Heart left ventricle (tissue), 16 donors: ENCODE measurements around the gene B4GALT2. TPM values are rescaled to one million over a fixed set of nuclear protein-coding genes. Genes with fewer than 3 reads are reported as not detected.
A peak's percentile ranks its signal among the peaks of the same experiment; 100 is the strongest.

ENCODE experiments used
- ATAC-seq, 4 donors: fragments of 200-7000 bp; cut with Tn5 transposase; one replicate each; pipeline ENCODE4 v1.9.1; 2020 to 2022; ENCODE audit warnings: moderate library complexity in 4 of 4, mild to moderate bottlenecking in 3 of 4, moderate number of reproducible peaks in 1 of 4
- DNase-seq, 5 donors: peaks; one replicate each; pipeline ENCODE4 v3.0.0-alpha.2; 2020
- H3K27ac ChIP-seq, 12 donors: fragments of 200-600 bp; sonication (generic) in 4 of 12; one replicate each; pipeline versions ENCODE4 v1.5.0 to v1.8.0; 2016 to 2022; ENCODE audit warnings: mild to moderate bottlenecking in 2 of 12
- H3K27me3 ChIP-seq, 9 donors: fragments of 200-600 bp; sonication (generic) in 2 of 9; one replicate each; pipeline versions ENCODE4 v1.5.1 to v1.8.0; 2016 to 2022; ENCODE audit warnings: mild to moderate bottlenecking in 3 of 9
- H3K36me3 ChIP-seq, 9 donors: fragments of 200-600 bp; sonication (generic) in 2 of 9; one replicate each; pipeline versions ENCODE4 v1.5.0 to v1.8.0; 2018 to 2022; ENCODE audit warnings: mild to moderate bottlenecking in 2 of 9
- H3K4me1 ChIP-seq, 12 donors: fragments of 200-600 bp; sonication (generic) in 4 of 12; one replicate each; pipeline versions ENCODE4 v1.5.0 to v1.8.0; 2016 to 2022; ENCODE audit warnings: mild to moderate bottlenecking in 3 of 12
- H3K4me3 ChIP-seq, 12 donors: fragments of 200-600 bp; sonication (generic) in 4 of 12; one replicate each; pipeline versions ENCODE4 v1.5.0 to v1.8.0; 2017 to 2022; ENCODE audit warnings: mild to moderate bottlenecking in 9 of 12, moderate library complexity in 4 of 12
- H3K9me3 ChIP-seq, 12 donors: fragments of 200-600 bp; sonication (generic) in 4 of 12; one replicate each; pipeline versions ENCODE4 v1.5.0 to v1.8.0; 2016 to 2022; ENCODE audit warnings: mild to moderate bottlenecking in 1 of 12
- CTCF ChIP-seq, 12 donors: fragments of 200-600 bp; sonication (generic) in 4 of 12; IDR thresholded peaks; one replicate each; pipeline versions ENCODE4 v1.5.0 to v1.8.0; 2018 to 2022; ENCODE audit warnings: antibody characterized with exemption in 12 of 12, mild to moderate bottlenecking in 5 of 12
- POLR2A ChIP-seq, 2 donors: fragments of 450-650 bp; IDR thresholded peaks; one replicate each; pipeline ENCODE4 v1.6.1; 2017; ENCODE audit warnings: antibody characterized with exemption in 2 of 2, mild to moderate bottlenecking in 2 of 2, moderate library complexity in 2 of 2
- WGBS, 4 donors: extraction: QIAGEN DNeasy Blood & Tissue Kit in 2 of 4; methylation state at CpG; one replicate each; pipeline versions ENCODE4 v1.1.5 to v1.1.7; 2013 to 2018; 5-methylcytosine and 5-hydroxymethylcytosine counted together
- intact Hi-C, 10 donors: fragments of 100-400 bp; cut with DNase I; formaldehyde crosslinking; loops; one replicate each; pipeline versions ENCODE4 v1.11.1 to v1.14.2; 2022
- polyA plus RNA-seq, 2 donors: library from polyadenylated mRNA; stranded (reverse); fragments of 200-250 nt; gene quantifications; one replicate each; pipeline ENCODE4 v1.2.3, GENCODE V29; 2013
- total RNA-seq, 9 donors: library from RNA; depleted of rRNA in 2 of 9; stranded (reverse); fragments of >200 nt in 2 of 9; fragmentation: NEBNext Ultra II Directional in 3 of 9; extraction: Animal tissue kit (Norgen Biotek cat#: 25700) in 3 of 9; gene quantifications; one replicate each; pipeline versions ENCODE4 v1.1.0 to v1.2.4, GENCODE V29; 2016 to 2023
- donor health status: ischemic (EF 13 %, LVEDD 7.1; RV severe dilation, severe dysfunction).
- donor health status: healthy with polysubstance abuse.
- donor health status: DM: no; HTN: yes; CAD: no.
- donor health status: DM: no; HTN: no; CAD: no.
- donor health status: ischemic (EF 25% LVEDD 6.9; RV normal size, moderate dysfunction).
- donor health status: ischemic (EF 25% LVEDD 5.7; RV mildly dilated, moderate dysfunction).
- donor health status: healthy.
- donor health status: DM: yes; HTN: yes; CAD: no.
- donor health status: ischemic (EF 35%, LVEDD 5.7; RV mildly dilated, moderate dysfunction).
- donor health status: nonischemic (EF 11% LVEDD 7.7; RV severe dilation, severe dysfunction).
- donor health status: DM: yes; HTN: yes; CAD: no.
- donor health status: PGD.
- donor health status: ischemic (EF 29% LVEDD 5.4; RV normal size, mild dysfunction).
- donor health status: nonischemic (EF 23%, LVEDD 6.1; RV moderate dilation, normal function).

Gene B4GALT2
- total and polyA plus RNA-seq, 11 donors = 26.8 to 65.7 (median 40.2) TPM

DNA sequence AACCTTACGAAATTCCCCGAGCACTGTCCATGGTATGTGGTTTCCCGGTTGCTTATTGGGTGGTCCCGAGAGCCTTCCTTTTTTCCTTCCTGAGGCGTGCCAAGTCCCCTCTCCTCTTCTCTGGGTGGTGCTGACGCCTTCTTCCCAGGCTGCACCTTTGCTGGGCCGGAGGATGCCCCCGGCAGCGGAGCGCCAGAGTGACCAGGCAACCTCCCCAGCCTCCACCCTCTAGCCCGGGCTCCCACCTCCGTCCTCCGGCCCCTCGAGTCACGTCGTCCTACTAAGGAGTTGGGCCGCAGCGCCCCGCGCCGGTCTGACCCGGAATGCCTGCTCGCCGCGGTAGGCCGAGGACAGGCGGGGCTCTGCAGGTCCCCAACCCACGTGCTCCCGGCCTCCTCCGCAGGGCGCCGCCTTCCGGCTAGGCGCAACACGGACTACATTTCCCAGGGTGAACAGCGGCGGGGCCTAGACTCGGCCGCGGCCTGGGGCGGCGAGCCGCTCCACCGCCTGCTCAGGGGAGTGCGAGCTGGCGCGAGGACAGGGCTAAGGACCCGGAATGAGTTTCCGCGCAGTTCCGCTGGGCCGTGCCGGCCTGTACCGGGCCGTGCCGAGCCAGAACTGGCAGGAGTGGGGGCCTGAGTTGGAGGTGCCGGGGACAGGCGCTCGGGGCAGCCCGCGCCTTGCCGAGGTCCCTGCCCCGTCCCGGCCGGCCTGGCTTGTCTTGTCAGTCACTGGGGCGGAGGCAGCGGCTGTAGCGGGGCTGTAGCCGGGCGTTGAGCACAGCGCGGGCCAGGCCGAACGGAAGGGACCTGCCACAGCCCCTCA, 32.6 kb upstream of the B4GALT2 start, which contains the start of gene IPO13:
IPO13 (plus strand) TSS at position 715 of the 825 bp plus-strand sequence. CDS start 651 bp downstream, outside the sequence.
- peak within 1 kb of the TSS; percentile 89 to 99 (median 97) for H3K27ac ChIP-seq
- WGBS, 4 donors = 0 to 1% (median 0%) methylated on average over 48 to 74 of the region's 74 CpGs
- peak within 1 kb of the TSS; percentile 48 to 83 (median 71) for H3K4me3 ChIP-seq
- DNase-seq = peak; percentile 95 to 98 (median 96)
- ATAC-seq = peak; percentile 90 to 94 (median 93)
- peaks cover 6 to 57% (median 48%) of the 10 kb centered on the region in 12 donors for H3K4me1 ChIP-seq
- H3K36me3 ChIP-seq = peaks cover 0 to 18% (median 9%) of the 10 kb centered on the region in 9 donors
- no peaks in the 10 kb centered on the region for H3K27me3 ChIP-seq
- intact Hi-C loops = loop anchor here in 4 of 10 donors (1.0 to 5.0 kb wide), 4 partner anchors 13 to 239 kb away; partner anchors contain the start of genes ATP6V0B (in 4 of the 4) and ST3GAL3 (in 1 of the 4)
- TF ChIP-seq POLR2A (IDR thresholded peaks at IDR 0.05) = peak in 1 of 2 donors; percentile 83
- TF ChIP-seq CTCF (IDR thresholded peaks at IDR 0.05) = peak; percentile 56 to 88 (median 70)
- no peaks in the 10 kb centered on the region for H3K9me3 ChIP-seq

DNA sequence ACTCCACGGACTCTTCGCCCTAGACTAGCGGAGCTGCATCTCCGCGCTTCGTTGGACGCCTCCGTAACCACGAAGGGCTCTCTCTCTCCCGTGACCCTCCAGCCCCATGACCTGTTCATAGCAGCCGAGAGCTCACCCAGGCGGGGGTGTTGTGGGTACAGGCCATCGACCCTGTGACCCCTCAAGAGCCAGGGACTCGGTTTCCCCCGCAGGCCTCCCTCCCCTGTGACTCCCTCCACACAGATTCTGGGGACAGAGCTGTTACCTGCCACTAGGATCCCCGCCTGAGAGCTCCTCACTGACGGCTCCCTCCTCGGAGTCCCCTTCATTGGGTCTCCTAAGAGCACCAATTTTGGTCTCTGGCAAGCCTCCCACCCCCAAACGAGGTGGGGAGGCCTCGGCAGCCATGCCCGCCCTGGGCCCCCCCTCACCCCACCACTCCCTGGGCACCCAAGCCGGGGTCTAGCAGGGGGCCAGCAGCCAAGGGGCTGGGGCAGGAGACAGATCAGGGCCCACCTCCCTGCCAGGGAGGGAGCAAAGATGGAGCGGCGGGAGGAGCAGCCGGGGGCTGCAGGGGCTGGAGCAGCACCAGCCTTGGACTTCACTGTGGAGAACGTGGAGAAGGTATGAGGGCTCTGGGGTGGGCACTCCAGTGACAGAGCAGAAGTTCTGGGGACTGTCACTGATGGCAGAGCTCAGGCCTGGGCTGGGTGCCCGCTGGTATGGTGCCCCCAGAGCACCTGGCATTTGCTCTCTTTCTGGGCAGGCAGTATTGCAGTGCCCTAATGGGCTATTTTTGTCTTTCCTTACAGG, 31.7 kb upstream of the B4GALT2 start:
- 1 to 3% (median 3%) methylated on average over 21 to 27 of the region's 27 CpGs for WGBS, 4 donors

DNA sequence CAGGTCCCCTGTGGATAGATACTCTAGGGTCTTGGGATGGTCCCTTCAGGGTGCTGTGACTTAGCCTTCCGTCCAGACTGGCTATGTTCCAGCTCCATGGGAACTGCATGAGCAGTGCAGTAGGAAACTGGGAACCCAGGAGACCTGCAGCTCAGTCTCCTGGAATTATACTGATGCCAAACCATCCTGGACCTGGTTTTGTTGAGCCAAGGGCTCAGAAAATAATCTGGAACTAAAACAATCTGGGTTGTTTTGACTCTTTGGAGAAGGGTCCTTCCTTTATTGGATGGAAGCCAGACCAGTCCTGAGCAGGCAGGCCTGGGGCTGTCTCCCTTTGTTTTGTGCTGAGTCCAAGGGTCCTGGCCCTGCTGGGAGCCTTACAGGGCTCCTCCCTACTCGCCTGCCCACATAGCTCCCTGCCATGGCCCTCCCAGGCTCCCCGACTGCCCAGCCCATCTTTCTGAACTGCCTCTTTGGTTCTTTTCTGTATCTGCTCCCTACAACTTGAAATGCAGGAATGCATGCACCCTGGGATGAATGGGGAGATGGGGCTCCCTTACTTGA, 31.1 kb upstream of the B4GALT2 start:
- Histone ChIP-seq H3K9me3 (no peaks in the 10 kb centered on the region), H3K27me3 (no peaks in the 10 kb centered on the region), H3K36me3 (peaks cover 0 to 28% (median 9%) of the 10 kb centered on the region in 9 donors), H3K4me1 (peaks cover 6 to 70% (median 54%) of the 10 kb centered on the region in 12 donors), H3K27ac (peak overlapping the region in 11 of 12 donors; percentile 89 to 99 (median 97)), H3K4me3 (peak overlapping the region in 11 of 12 donors; percentile 48 to 83 (median 73))
- DNase-seq = peak in 1 of 5 donors; percentile 28
- WGBS, 4 donors = 21 to 32% (median 27%) methylated on average over 3 of the region's 3 CpGs
- ATAC-seq = no peak
- TF ChIP-seq CTCF (IDR thresholded peaks at IDR 0.05) (no peak), POLR2A (IDR thresholded peaks at IDR 0.05) (no peak)
- intact Hi-C loops = loop anchor here in 4 of 10 donors (1.0 to 5.0 kb wide), 4 partner anchors 11 to 241 kb away; partner anchors contain the start of genes ATP6V0B (in 2 of the 4) and ST3GAL3 (in 1 of the 4)

More for the DNA sequence above, 31.7 kb upstream of the B4GALT2 start:
- H3K9me3 ChIP-seq = no peaks in the 10 kb centered on the region
- intact Hi-C loops = loop anchor here in 3 of 10 donors (1.0 to 5.0 kb wide), 3 partner anchors 12 to 240 kb away; partner anchors contain the start of genes ATP6V0B (in 2 of the 3) and ST3GAL3 (in 1 of the 3)
- no peaks in the 10 kb centered on the region for H3K27me3 ChIP-seq
- DNase-seq (peak in 4 of 5 donors; percentile 68 to 72 (median 70)), ATAC-seq (peak; percentile 37 to 68 (median 50))
- peak overlapping the region; percentile 48 to 83 (median 71) for H3K4me3 ChIP-seq
- no peak for TF ChIP-seq CTCF (IDR thresholded peaks at IDR 0.05)
- TF ChIP-seq POLR2A (IDR thresholded peaks at IDR 0.05) = no peak
- H3K4me1 ChIP-seq = peaks cover 6 to 64% (median 51%) of the 10 kb centered on the region in 12 donors
- peaks cover 0 to 24% (median 9%) of the 10 kb centered on the region in 9 donors for H3K36me3 ChIP-seq
- H3K27ac ChIP-seq = peak overlapping the region; percentile 89 to 99 (median 97)
